Liver (tissue), 9 donors: Measurements from ENCODE around the gene VAPA. TPM values are rescaled to one million over a fixed set of nuclear protein-coding genes. Genes with fewer than 3 reads are reported as not detected.

Source experiments
- DNase-seq: peaks from one replicate; pipeline ENCODE4 v3.0.0-alpha.2; 2017; ENCODE audit warnings: low spot score
- H3K27ac ChIP-seq, 2 donors: one replicate each; pipeline ENCODE4 v1.7.0; 2013; ENCODE audit warnings: inconsistent platforms in 2 of 2, low read length in 2 of 2, control low read depth in 1 of 2, low read depth in 1 of 2, mild to moderate bottlenecking in 1 of 2
- H3K27me3 ChIP-seq, 4 donors: one replicate each; pipeline versions ENCODE4 v1.6.1 to v1.7.0; 2013; ENCODE audit warnings: low read length in 3 of 4, inconsistent platforms in 1 of 4, mild to moderate bottlenecking in 1 of 4, moderate library complexity in 1 of 4; ENCODE audit not compliant: control insufficient read depth in 4 of 4, insufficient read depth in 4 of 4
- H3K36me3 ChIP-seq, 4 donors: one replicate each; pipeline versions ENCODE4 v1.6.1 to v1.7.0; 2013; ENCODE audit warnings: low read length in 3 of 4, mild to moderate bottlenecking in 3 of 4, low read depth in 1 of 4, moderate library complexity in 1 of 4; ENCODE audit not compliant: control insufficient read depth in 4 of 4, insufficient read depth in 3 of 4
- H3K4me1 ChIP-seq, 4 donors: one replicate each; pipeline versions ENCODE4 v1.6.1 to v1.7.0; 2013; ENCODE audit warnings: low read length in 3 of 4, mild to moderate bottlenecking in 3 of 4, moderate library complexity in 1 of 4; ENCODE audit not compliant: control insufficient read depth in 4 of 4, insufficient read depth in 4 of 4
- H3K4me3 ChIP-seq, 3 donors: one replicate each; pipeline versions ENCODE4 v1.6.1 to v1.7.0; 2013; ENCODE audit warnings: low read length in 3 of 3, control low read depth in 1 of 3, low read depth in 1 of 3, mild to moderate bottlenecking in 1 of 3
- H3K9ac ChIP-seq, 2 donors: one replicate each; pipeline ENCODE4 v1.7.0; 2013; ENCODE audit warnings: low read length in 2 of 2, mild to moderate bottlenecking in 2 of 2, moderate library complexity in 2 of 2, control low read depth in 1 of 2, low read depth in 1 of 2
- H3K9me3 ChIP-seq, 4 donors: one replicate each; pipeline versions ENCODE4 v1.6.1 to v1.7.0; 2013; ENCODE audit warnings: low read length in 3 of 4; ENCODE audit not compliant: control insufficient read depth in 4 of 4
- ATF3 ChIP-seq: IDR thresholded peaks from 2 replicates; pipeline ENCODE4 v1.6.1; 2016; ENCODE audit warnings: antibody characterized with exemption
- CTCF ChIP-seq: fragments of 150-350 bp; IDR thresholded peaks from 2 replicates; pipeline ENCODE4 v1.5.1; 2017; ENCODE audit warnings: improper control_type of control experiment, low read depth, low read length; ENCODE audit not compliant: missing input control
- EGR1 ChIP-seq, 2 donors: IDR thresholded peaks; 2 replicates each; pipeline ENCODE4 v1.6.1; 2016 to 2018; ENCODE audit warnings: antibody characterized with exemption in 2 of 2, low read depth in 2 of 2
- FOXA1 ChIP-seq: IDR thresholded peaks from 2 replicates; pipeline ENCODE4 v1.6.1; 2016; ENCODE audit warnings: antibody characterized with exemption
- FOXA2 ChIP-seq: IDR thresholded peaks from 2 replicates; pipeline ENCODE4 v1.6.1; 2016; ENCODE audit warnings: antibody characterized with exemption
- GABPA ChIP-seq, 2 donors: IDR thresholded peaks in 1 of 2; conservative IDR thresholded peaks in 1 of 2; 2 replicates each; pipeline ENCODE4 v1.6.1; 2016; ENCODE audit warnings: antibody characterized with exemption in 2 of 2, mild to moderate bottlenecking in 1 of 2, moderate library complexity in 1 of 2
- HNF4A ChIP-seq, 2 donors: conservative IDR thresholded peaks; 2 replicates each; pipeline ENCODE4 v1.6.1; 2016; ENCODE audit warnings: antibody characterized with exemption in 2 of 2, mild to moderate bottlenecking in 2 of 2
- HNF4G ChIP-seq: IDR thresholded peaks from 2 replicates; pipeline ENCODE4 v1.6.1; 2016; ENCODE audit warnings: antibody characterized with exemption
- JUND ChIP-seq, 2 donors: IDR thresholded peaks; 2 replicates each; pipeline ENCODE4 v1.6.1; 2016; ENCODE audit warnings: antibody characterized with exemption in 2 of 2
- NR2F2 ChIP-seq: IDR thresholded peaks from 2 replicates; pipeline ENCODE4 v1.6.1; 2016; ENCODE audit warnings: antibody characterized with exemption
- RAD21 ChIP-seq, 2 donors: IDR thresholded peaks; 2 replicates each; pipeline ENCODE4 v1.6.1; 2016; ENCODE audit warnings: antibody characterized with exemption in 2 of 2, mild to moderate bottlenecking in 2 of 2
- RXRA ChIP-seq, 2 donors: IDR thresholded peaks; 2 replicates each; pipeline ENCODE4 v1.6.1; 2017 to 2018; ENCODE audit warnings: antibody characterized with exemption in 2 of 2, mild to moderate bottlenecking in 1 of 2
- SP1 ChIP-seq: IDR thresholded peaks from 2 replicates; pipeline ENCODE4 v1.6.1; 2018; ENCODE audit warnings: antibody characterized with exemption, mild to moderate bottlenecking
- TAF1 ChIP-seq: conservative IDR thresholded peaks from 2 replicates; pipeline ENCODE4 v1.6.1; 2016; ENCODE audit warnings: antibody characterized with exemption, mild to moderate bottlenecking
- YY1 ChIP-seq: IDR thresholded peaks from 2 replicates; pipeline ENCODE4 v1.6.1; 2016; ENCODE audit warnings: antibody characterized with exemption, mild to moderate bottlenecking
- WGBS: extraction: QIAGEN DNeasy Blood & Tissue Kit; methylation state at CpG from one replicate; pipeline ENCODE4 v1.1.7; 2013; 5-methylcytosine and 5-hydroxymethylcytosine counted together
- polyA plus RNA-seq, 2 donors: library from polyadenylated mRNA; stranded (reverse) in 1 of 2; unstranded in 1 of 2; fragments of 200-250 nt in 1 of 2; fragments of >200 nt in 1 of 2; fragmentation: Nextera tagmentation in 1 of 2; extraction: Ambion mirVana in 1 of 2; gene quantifications; one replicate each; pipeline versions ENCODE4 v1.2.1 to v1.2.3, GENCODE V29; 2013 to 2015
- total RNA-seq, 2 donors: library from RNA; depleted of rRNA; stranded (reverse); fragments of >200 nt; gene quantifications; one replicate each; pipeline ENCODE4 v1.2.3, GENCODE V29; 2014
- TF ChIP-seq, protein P1 (sequence below): IDR thresholded peaks from 2 replicates; pipeline ENCODE4 v1.6.1; 2016; ENCODE audit warnings: antibody characterized with exemption, mild to moderate bottlenecking
- TF ChIP-seq, protein P2 (sequence below): IDR thresholded peaks from 2 replicates; pipeline ENCODE4 v1.6.1; 2016; ENCODE audit warnings: antibody characterized with exemption
- donor health status: healthy.
- donor health status: healthy.
- donor health status: healthy.
- donor health status: healthy.
- donor health status: healthy.

VAPA gene
- total and polyA plus RNA-seq, 4 donors: 80.7 to 114 (median 91.0) TPM

GRCh38 chr18:9941660-9942059 lies 27.8 kb downstream of the VAPA start (continued):
- TF ChIP-seq FOXA1: no peak
- no peak for TF ChIP-seq SP1
- TF ChIP-seq, protein P1, sequence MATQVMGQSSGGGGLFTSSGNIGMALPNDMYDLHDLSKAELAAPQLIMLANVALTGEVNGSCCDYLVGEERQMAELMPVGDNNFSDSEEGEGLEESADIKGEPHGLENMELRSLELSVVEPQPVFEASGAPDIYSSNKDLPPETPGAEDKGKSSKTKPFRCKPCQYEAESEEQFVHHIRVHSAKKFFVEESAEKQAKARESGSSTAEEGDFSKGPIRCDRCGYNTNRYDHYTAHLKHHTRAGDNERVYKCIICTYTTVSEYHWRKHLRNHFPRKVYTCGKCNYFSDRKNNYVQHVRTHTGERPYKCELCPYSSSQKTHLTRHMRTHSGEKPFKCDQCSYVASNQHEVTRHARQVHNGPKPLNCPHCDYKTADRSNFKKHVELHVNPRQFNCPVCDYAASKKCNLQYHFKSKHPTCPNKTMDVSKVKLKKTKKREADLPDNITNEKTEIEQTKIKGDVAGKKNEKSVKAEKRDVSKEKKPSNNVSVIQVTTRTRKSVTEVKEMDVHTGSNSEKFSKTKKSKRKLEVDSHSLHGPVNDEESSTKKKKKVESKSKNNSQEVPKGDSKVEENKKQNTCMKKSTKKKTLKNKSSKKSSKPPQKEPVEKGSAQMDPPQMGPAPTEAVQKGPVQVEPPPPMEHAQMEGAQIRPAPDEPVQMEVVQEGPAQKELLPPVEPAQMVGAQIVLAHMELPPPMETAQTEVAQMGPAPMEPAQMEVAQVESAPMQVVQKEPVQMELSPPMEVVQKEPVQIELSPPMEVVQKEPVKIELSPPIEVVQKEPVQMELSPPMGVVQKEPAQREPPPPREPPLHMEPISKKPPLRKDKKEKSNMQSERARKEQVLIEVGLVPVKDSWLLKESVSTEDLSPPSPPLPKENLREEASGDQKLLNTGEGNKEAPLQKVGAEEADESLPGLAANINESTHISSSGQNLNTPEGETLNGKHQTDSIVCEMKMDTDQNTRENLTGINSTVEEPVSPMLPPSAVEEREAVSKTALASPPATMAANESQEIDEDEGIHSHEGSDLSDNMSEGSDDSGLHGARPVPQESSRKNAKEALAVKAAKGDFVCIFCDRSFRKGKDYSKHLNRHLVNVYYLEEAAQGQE: no peak

DNA sequence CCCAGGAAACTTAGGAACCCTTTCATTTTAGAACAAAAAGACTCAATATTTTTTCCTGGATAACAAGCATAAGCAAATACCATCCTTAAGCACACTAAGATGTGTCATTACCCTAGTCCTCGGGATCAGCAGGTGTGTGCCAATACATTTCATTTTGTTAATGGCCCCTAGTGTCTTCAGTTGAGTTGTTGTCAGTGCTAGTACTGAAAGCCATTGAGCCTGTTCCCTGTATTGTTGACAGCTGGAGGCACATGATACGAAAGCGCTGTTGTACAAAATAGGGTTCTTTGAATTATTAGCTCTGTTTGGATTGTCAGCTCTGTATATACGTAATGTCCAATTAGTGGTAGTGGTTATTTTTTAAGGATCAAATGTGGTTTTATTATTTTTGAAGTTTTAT lies 29.5 kb downstream of the VAPA start:
- no peak for DNase-seq
- no peak overlapping the region for H3K4me3 ChIP-seq
- H3K4me1 ChIP-seq: peaks cover 0 to 2% (median under 1%) of the 10 kb centered on the region in 4 donors
- H3K27me3 ChIP-seq: no peaks in the 10 kb centered on the region
- TF ChIP-seq FOXA2 (no peak), TAF1 (no peak), HNF4G (no peak), GABPA (IDR thresholded peaks at IDR 0.05 in 1 of 2, conservative IDR thresholded peaks at IDR 0.05 in 1 of 2) (no peak), SP1 (no peak), EGR1 (IDR thresholded peaks at IDR 0.05; ENCODE audit: low read depth in 2 of 2) (no peak)
- TF ChIP-seq, protein P2, sequence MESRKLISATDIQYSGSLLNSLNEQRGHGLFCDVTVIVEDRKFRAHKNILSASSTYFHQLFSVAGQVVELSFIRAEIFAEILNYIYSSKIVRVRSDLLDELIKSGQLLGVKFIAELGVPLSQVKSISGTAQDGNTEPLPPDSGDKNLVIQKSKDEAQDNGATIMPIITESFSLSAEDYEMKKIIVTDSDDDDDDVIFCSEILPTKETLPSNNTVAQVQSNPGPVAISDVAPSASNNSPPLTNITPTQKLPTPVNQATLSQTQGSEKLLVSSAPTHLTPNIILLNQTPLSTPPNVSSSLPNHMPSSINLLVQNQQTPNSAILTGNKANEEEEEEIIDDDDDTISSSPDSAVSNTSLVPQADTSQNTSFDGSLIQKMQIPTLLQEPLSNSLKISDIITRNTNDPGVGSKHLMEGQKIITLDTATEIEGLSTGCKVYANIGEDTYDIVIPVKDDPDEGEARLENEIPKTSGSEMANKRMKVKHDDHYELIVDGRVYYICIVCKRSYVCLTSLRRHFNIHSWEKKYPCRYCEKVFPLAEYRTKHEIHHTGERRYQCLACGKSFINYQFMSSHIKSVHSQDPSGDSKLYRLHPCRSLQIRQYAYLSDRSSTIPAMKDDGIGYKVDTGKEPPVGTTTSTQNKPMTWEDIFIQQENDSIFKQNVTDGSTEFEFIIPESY: no peak
- H3K9ac ChIP-seq: no peak overlapping the region
- H3K9me3 ChIP-seq: no peaks in the 10 kb centered on the region
- H3K27ac ChIP-seq: no peak overlapping the region
- peaks cover 3 to 26% (median 17%) of the 10 kb centered on the region in 4 donors for H3K36me3 ChIP-seq
- 95% methylated on average over 4 of the region's 4 CpGs for WGBS

DNA sequence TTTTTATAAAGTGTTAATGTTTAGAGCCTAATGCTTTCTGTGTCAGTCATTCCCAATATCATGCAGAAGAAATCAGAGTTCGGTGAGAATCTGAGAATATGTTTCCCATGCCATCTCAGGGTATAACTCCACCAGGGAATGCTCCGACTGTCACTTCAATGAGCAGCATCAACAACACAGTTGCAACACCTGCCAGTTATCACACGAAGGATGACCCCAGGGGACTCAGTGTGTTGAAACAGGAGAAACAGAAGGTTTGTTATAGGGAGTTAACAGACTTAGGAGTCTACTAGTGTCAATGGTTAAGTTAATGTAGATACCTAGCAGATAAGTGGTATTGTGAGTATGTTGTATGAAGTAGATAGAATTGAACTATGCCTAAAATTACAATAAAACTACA lies 31.0 kb downstream of the VAPA start:
- Histone ChIP-seq H3K9me3 (no peaks in the 10 kb centered on the region), H3K4me3 (no peak overlapping the region), H3K27me3 (no peaks in the 10 kb centered on the region), H3K4me1 (peaks cover 0 to 2% (median under 1%) of the 10 kb centered on the region in 4 donors), H3K9ac (no peak overlapping the region), H3K27ac (no peak overlapping the region), H3K36me3 (peaks cover 2 to 20% (median 16%) of the 10 kb centered on the region in 4 donors)
- TF ChIP-seq HNF4A (conservative IDR thresholded peaks at IDR 0.05): peak in 1 of 2 donors; percentile 29
- TF ChIP-seq FOXA2: no peak
- TF ChIP-seq RXRA (IDR thresholded peaks at IDR 0.05): peak in 1 of 2 donors; percentile 55
- no peak for DNase-seq
- 67% methylated on average over 3 of the region's 3 CpGs for WGBS

GRCh38 chr18:9946831-9947230 lies 33.0 kb downstream of the VAPA start:
- no peak overlapping the region for H3K9ac ChIP-seq
- 97% methylated on average over 3 of the region's 3 CpGs for WGBS
- H3K27me3 ChIP-seq: no peaks in the 10 kb centered on the region
- peaks cover 0 to 5% (median 4%) of the 10 kb centered on the region in 4 donors for H3K4me1 ChIP-seq
- H3K9me3 ChIP-seq: no peaks in the 10 kb centered on the region
- peaks cover 5 to 31% (median 18%) of the 10 kb centered on the region in 4 donors for H3K36me3 ChIP-seq
- no peak overlapping the region for H3K27ac ChIP-seq
- no peak overlapping the region for H3K4me3 ChIP-seq
- no peak for DNase-seq
- TF ChIP-seq JUND (IDR thresholded peaks at IDR 0.05): no peak
- no peak for TF ChIP-seq YY1
- no peak for TF ChIP-seq GABPA (IDR thresholded peaks at IDR 0.05 in 1 of 2, conservative IDR thresholded peaks at IDR 0.05 in 1 of 2)
- TF ChIP-seq NR2F2: no peak
- TF ChIP-seq FOXA2: no peak
- no peak for TF ChIP-seq EGR1 (IDR thresholded peaks at IDR 0.05; ENCODE audit: low read depth in 2 of 2)
- TF ChIP-seq RAD21 (IDR thresholded peaks at IDR 0.05): no peak
- TF ChIP-seq FOXA1: no peak
- no peak for TF ChIP-seq ATF3
- no peak for TF ChIP-seq CTCF
- TF ChIP-seq HNF4G: no peak
